GM21528 (cell line): ENCODE measurements around the gene TMEM30B.

ENCODE experiments used
- ATAC-seq: cut with Tn5 transposase; IDR thresholded peaks from one replicate; pipeline ENCODE4 v1.9.1; 2021; ENCODE audit warnings: mild to moderate bottlenecking, moderate library complexity; ENCODE audit not compliant: unreplicated experiment, low FRiP score

TMEM30B gene

DNA sequence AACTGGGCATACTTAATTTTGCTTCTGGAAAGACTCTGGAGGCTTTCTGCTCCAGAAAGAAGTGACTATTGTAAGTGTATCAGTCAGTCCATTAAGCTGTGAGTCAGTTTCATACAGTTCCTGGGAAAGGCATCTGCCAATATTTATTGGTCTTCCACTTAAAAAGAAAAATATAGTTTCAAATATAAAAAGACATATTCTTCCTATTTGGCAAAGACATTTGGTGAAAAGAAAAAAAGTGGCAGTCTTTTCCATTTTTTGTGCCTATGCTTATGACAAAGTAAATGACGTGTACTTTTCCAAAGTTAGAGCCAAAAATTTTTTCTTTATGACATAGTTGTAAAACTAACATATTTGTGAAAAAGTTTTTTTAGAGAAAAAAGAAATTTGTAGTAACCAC, 12.3 kb downstream of the TMEM30B start:
- no peak for ATAC-seq

GRCh38 chr14:61266891-61267740, 14.0 kb downstream of the TMEM30B start:
- no peak for ATAC-seq

DNA sequence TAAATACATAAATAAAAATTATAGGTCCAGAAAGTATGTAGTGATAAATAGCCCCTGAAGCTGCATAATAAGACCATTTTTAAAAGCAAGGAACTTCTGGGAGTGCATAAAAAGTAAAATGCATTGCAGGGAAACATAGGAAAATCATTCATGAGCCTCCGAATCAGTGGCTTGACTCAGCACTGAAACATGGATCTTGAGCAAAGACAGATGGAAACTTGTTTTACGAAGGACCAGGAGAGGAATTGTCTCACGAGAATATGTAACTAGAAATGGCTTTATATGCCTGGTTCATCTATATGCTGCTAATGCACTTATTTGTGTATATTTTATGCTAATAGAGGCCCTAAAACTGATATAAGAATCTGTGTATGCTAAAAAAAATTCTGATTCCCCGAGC, 14.7 kb downstream of the TMEM30B start:
- ATAC-seq, result no peak

- ATAC-seq, result no peak
These were observed 16.5 kb downstream of the TMEM30B start for GRCh38 chr14:61264651-61265050.

GRCh38 chr14:61264010-61264571, 17.0 kb downstream of the TMEM30B start:
- no peak for ATAC-seq

DNA sequence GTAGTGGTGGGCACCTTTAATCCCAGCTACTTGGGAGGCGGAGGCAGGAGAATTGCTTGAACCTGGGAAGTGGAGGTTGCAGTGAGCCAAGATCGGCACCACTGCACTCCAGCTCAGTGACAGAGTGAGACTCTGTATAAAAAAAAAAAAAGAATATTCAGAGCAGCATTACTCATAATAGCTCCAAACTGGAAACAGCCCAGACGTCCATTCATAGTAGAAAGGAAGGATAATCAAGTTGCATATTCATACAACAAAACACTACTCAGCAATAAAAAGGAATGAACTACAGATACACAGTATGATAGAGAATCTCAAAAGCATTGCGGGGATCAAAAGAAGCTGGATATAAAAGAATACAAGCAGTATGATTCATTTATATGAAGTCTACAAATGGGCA, 19.1 kb downstream of the TMEM30B start:
- no peak for ATAC-seq

GRCh38 chr14:61260939-61261776, 20.0 kb downstream of the TMEM30B start:
- no peak for ATAC-seq

DNA sequence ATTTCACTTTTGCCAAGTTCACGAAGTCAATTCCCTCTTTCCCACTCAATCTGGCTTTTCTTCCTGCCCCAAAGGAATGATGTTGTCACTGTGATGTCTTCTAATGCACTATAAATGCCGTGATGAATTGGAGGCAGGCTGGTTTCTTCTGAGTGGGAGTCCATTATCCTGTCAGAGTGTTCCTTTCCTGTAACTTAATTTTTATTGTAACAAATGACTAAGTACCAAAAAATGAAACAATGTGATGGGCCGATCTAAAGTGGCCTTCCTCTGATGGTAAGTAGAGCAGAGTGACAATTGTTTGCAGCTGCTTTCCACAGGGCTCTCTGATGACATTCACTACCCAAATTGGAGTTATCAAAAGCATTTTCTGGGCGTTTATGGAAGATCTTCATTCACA, 22.2 kb downstream of the TMEM30B start:
- no peak for ATAC-seq

- ATAC-seq, result no peak
These were observed 23.6 kb downstream of the TMEM30B start for GRCh38 chr14:61257469-61258057.

GRCh38 chr14:61256826-61257468, 24.2 kb downstream of the TMEM30B start:
- ATAC-seq, result no peak

GRCh38 chr14:61255968-61256367, 25.2 kb downstream of the TMEM30B start:
- ATAC-seq, result no peak

DNA sequence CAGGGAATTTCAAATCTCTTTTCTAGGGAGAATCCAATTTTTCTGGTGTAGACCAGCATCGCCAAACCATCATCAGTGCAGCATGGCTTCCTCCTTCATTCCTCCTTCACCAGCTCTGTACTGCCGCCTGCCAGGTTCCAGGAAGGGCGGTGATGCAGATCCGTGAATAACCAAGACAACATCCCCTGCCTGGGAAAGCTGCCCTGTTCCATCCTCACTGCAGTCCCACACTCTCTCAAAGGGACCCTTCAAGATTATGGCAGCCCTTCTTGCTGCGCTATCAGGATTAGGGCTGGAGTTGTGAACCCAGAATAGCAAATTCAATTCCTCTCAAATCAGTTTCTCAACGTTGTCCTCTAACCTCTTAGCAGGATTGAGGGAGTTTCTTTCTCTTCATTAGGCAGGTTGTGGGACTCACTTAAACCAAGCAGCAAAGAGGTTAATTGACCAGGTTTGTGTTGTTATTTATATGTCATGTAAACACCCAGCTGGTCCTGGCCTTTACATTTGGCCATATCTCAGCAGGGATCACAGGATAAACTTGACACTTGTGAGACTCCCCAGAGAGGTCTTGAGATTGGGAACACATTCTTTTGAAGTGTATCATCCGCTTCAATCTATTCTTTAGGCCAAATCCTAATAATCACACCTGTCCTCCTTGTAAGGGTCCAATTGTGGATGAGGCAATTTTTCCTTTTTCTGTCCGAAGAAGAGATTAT, 26.2 kb downstream of the TMEM30B start:
- no peak for ATAC-seq

DNA sequence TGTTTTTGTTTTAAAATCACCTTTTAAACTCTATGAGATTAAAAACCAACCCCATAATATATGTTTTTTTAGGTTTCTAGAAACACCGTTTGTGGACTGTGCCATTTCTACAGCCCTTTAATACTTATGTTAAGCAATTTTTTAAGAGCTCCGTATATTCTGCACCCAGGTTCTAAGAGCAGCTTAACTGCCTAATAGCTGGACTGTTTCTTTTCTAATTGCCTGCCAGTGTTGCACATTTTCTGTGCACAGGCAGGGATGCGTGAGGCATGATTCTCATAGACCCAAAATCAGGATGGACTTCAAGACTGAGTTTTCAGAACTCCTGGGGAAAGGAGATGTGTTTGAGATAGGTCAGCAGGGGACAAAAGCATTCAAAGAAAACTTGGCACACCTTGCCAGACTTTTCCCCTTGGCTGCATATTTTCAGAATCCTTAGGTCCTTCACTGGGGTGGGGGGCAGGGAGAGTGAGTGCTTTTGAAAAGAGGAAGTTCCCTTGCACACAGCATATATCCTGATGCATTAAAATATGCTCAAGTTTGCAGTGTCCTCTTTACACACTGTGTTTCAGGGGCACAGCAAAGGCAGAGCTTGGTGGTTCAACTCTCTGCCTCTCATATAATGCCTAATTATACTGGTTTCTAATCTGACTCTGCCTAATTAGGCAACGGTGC, 27.9 kb downstream of the TMEM30B start:
- ATAC-seq, result peak; percentile 14

DNA sequence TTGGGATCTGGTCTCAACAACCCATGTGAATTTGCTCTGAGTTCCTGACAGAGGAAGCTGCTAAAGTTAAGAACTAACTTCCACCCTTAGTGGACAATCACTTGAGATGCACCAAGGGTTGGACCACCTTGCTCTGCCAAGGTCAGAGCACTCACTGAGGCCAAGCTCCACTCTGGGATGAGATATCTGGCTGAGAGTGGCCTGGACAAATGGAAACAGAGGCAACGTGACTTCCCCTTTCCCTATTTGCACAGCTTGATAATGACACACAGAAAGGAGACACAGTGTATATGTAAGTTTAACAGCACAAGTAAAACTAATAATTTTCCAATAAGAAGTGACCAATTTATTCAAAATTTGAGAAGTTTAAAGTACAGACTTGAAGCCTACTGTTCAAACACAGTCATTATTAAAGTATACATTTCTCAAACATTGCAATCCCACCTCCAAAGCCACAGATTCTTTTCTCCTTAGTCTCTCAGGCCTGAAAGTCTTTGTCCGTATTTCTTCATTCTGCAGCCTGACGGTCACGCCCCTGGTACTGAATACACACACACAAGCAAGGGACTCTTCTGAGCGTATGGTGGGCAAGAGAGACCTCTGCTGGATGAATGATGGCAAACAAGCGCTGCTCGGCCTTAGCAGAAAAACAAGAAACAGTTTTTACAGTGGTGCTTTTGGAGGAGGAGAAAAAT, 28.6 kb downstream of the TMEM30B start:
- ATAC-seq, result peak; percentile 80

DNA sequence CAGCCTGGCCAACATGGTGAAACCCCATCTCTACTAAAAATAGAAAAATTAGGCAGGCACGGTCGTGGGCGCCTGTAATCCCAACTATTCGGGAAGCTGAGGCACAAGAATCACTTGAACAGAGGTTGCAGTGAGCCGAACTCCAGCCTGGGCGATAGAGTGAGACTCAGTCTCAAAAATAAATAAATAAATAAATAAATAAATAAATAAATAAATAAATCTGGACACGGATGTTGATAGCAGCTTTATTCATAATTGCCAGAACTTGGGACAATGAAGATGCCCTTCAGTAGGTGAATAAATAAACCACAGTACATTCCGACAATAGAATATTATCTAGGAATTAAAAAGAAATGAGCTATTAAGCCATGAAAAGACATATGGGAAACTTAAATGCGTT, 31.1 kb downstream of the TMEM30B start:
- ATAC-seq, result no peak

DNA sequence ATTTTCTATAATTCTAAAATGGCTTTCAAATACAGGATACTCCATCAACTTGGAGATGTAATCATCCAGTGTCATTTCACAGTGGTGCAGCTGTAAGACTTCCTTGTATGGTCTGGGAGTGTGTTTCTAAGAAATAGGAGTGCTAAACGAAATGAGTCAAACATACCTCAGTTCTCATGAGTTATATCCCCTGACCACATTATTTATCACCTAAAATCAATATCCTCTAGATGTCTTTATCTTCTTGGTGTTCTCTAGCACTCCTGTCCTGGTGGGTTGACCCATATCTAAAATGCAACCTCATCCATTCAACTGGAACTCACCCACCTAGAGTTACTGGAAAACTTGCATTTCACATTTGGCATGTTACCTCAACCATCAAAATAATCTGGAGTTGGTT, 33.2 kb downstream of the TMEM30B start:
- ATAC-seq, result no peak

GRCh38 chr14:61246721-61247120, 34.4 kb downstream of the TMEM30B start:
- ATAC-seq, result no peak

GRCh38 chr14:61244009-61244408, 37.1 kb downstream of the TMEM30B start:
- no peak for ATAC-seq

DNA sequence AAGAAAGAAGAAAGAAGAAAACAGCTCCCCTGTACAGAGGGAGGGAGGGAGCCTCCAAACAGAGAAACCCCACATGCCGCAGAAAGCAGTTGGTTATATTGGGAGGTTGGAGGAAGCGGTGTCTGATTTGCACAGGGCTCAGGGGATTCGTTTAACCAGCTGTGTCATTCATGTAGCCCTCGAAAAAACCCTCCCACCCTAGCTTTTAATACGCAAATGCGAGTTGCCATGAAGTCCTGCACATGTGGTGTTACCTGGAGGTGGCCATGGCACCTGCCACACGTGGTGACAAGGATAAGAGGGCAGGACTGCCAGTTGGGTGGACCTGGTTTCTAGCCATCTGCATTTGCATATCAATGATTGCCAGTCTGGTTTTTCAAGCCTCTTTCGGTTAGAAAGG, 40.9 kb downstream of the TMEM30B start:
- no peak for ATAC-seq
